Activated CD4-positive, alpha-beta T cell treated with anti-CD3 and anti-CD28 coated beads for 48 hours (primary cell): ENCODE data around the gene NHLRC4.
A peak's percentile ranks its signal among the peaks of the same experiment; 100 is the strongest.
"Not testable (repeated sequence)": the region's sequence is repeated elsewhere in the genome, so short reads cannot be mapped to it uniquely, and the experiment has no call there.

ENCODE experiments used
- DNase-seq: peaks from one replicate; pipeline ENCODE4 v3.0.0-alpha.2; 2020

The NHLRC4 gene

DNA sequence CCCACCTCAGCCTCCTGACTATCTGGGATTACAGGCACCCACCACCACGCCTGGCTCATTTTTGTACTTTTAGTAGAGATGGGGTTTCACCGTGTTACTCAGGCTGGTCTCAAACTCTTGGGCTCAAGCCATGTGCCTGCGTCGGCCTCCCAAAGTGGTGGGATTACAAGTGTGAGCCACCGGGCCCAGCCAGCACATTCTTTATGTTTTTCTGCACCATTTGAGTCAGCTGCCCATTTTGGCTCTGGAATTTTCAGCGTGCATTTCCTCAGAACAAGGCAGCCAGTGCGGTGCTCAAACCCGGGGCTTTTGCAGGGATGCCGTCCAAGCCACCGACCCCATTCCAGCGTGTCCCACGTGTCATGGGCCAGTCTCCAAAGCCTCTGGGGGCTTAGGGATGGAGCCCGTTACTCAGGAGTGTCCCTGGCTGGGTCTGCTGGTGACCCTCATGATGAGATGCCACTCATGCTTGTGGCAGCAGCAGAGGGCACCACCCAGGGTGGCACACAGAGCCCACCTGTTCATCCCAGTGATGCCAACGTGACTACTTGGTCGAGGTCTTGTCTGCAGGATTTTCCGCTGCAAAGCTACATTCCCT lies 19.3 kb downstream of the NHLRC4 start:
- no peak for DNase-seq

DNA sequence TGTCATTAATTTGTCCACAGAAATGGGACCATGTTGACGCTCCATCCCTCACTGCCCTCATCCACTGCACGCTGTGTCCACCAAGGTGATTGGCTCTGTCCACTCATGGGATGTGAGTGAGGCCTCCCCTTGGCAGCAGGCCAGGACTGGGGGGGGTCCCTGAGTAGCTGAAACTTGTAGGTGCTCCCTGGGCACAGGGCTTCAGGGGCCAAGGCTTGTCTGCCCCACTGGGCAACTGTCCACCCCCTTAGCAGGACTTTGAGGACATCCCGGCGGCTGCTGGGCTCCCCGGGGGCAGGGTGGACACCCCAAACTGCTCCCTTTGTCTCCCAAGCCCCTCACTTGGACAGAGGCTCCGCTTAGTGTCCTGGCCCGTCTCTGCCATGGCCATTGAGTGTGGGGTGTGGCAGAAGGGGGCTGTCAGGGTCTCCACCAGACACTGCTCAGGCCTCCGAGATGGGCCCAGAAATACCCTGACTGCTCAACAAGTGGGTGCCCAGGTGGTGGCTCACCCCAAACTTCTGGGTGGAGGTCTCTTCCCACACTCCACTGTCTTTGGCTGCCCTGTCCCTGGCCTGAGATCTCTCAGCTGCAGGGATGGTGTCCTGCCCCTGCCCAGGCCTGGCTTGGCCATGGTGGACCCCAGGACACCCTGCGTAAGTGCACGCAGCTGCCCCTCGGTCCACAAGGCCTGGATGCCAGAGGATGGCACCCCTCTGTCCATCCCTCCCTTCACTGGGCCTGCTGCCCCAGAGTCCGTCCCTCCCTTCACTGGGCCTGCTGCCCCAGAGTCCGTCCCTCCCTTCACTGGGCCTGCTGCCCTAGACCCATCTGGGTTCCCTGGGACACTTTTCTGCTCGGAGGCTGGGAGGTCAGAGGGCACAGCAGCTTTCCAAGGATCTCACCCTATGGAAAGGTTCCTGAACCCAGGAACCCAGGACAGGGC lies 20.1 kb downstream of the NHLRC4 start:
- no peak for DNase-seq

- DNase-seq, result no peak
These were observed 21.8 kb downstream of the NHLRC4 start for GRCh38 chr16:588639-588888.

DNA sequence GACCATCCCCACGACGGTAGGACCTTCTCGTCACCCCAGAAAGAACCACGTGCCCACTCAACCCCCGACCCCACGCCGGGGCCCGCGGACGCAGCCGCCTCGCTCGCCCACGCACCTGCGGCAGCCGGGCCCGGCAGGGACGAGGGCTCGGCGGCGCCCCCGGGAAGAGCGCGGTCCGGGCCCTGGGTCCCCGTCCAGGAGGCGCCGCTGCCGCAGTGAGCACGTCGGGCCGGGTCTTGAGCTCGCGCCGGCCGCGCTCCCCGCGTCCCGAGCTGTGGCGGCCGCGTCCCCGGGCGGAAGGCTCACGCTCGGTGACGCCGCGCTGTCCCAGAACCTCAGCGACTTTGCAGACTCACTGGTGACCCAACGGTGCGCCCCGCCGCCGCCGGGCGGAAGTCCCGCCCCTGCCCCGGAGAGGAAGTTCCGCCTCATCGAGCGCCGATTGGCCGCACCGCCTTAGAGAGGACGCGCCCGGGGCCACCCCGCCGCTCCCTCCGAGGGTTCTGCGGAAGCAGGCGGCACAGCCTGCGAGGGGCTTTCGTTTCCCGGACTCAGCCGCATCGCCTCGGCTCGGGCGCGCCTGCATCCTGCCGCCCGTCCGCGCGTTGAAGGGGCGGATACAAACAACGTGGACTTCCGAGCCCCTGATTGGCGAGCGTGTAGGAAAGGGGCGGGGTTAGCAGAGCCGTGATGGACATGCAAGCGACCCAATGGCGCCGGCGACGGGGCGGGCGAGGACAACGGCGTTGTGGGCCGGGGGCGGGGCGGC lies 22.3 kb downstream of the NHLRC4 start:
- peak; percentile 98 for DNase-seq

GRCh38 chr16:589658-590187 lies 22.9 kb downstream of the NHLRC4 start, which contains the start of gene RAB40C:
Gene RAB40C, plus strand, starts transcription at chr16:590066. Its CDS starts 226 bp downstream, at chr16:590292.
- DNase-seq, result peak; percentile 99

GRCh38 chr16:590188-590814 lies 23.5 kb downstream of the NHLRC4 start:
- peak; percentile 44 for DNase-seq

GRCh38 chr16:590815-591200 lies 24.0 kb downstream of the NHLRC4 start:
- DNase-seq, result no peak

DNA sequence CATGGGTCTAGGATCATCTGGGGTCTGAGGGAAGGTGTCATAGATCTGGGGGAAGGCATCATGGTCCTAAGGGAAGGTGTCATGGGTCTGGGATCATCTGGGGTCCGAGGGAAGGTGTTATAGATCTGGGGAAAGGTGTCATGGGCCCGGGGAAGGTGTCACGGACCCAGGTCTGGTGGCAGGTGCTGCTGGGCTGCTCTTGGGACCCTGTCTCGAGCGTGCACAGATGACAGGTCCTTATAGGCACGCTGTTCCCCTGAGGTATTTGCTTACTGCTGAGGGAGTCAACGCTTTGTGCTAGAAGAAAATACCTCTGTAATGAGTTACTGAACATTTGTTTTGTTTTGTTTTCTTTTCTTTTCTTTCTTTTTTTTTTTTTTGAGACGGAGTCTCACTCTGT lies 24.4 kb downstream of the NHLRC4 start:
- no peak for DNase-seq

DNA sequence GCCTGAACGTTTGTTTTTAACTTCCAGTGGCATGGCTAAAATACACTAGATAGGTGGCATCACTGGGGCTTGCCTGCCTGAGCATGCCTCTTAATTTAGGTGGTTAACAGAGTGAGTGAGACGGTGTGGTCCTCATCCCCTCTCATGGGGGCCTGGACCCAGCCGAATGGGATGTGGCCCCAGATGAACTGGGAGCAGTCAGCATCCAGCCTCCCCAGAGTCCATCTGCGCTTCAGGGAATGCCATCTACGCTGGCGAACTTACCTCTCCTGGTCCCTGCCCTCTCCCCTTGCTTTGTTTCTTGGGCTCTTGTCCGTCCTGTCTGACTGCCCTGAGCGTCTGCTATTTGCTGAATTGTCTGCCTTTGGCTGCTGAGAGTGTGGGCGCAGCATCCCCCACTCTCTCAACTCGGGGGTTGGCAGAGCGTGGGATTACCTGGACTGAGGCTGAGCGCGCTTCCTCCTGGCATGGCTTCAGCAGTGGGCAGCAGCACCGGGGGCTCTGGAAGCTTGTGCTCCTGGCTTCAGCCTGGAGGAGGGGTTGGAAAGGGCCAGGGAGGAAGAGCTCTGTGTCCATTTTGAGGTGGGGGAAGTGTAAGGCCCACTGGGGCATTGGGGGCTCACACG lies 25.2 kb downstream of the NHLRC4 start:
- DNase-seq, result no peak

- no peak for DNase-seq
These were observed 25.9 kb downstream of the NHLRC4 start for GRCh38 chr16:592518-593306.

DNA sequence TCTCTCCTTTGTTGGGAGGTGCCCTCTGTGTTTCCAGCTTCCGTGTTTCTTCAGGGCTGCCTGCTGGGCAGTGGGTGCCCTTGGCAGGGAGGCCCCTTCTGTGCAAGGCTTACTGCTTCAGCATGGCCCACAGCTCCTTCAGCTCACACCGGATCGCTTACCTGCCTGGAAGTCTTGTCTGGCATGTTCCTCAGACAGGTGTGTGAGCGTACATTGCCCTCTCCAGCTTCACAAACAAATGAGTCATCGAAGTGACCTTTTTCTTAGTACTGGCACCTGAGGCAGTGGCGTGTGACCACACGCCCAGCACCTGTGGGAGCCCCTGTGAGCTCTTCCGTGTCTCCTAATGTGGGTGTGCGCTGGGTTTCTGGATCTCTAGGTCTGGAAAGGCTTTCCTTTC lies 26.6 kb downstream of the NHLRC4 start:
- no peak for DNase-seq

DNA sequence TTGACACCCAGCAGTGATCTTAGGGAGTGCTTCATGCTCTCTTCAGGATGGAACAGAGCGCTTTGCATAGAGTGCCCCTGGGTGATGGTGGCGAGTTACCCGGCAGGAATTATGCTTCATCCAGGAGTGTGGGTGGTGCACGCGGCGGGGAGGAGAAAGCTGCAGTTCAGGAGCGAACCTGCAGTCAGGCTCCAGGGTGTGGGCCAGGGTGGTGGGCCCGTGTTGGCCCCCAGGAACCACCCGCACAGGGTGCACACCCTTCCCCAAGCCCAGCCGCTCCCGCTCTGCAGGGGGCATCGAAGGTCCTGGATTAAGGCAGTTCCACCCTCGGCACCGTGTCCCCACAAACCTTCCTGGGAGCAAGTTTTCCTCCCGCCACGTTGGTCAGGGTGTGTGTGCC lies 27.0 kb downstream of the NHLRC4 start:
- DNase-seq, result no peak

DNA sequence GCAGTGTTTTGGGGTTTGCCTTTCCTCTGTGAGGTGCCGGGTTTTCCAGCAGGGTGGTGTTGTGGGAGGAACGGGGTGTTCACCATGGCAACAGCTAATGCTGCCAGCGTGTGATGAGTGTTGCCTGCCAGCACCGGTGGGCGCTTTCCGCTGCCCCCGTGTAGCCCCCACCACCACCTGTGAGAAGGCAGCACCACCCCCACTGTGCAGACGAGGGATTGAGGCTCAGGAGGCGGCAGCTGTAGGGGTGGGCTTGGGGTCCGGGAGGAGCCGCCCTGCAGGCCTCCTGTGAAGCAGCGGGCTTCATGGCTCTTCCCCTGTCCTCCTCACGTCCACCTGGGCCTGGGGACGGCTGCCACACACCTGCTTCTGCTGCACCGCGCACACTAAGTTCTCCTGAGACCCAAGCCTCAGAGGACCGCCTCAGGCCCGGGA lies 28.3 kb downstream of the NHLRC4 start:
- DNase-seq, result no peak

GRCh38 chr16:595942-596735 lies 29.3 kb downstream of the NHLRC4 start:
- DNase-seq, result no peak

DNA sequence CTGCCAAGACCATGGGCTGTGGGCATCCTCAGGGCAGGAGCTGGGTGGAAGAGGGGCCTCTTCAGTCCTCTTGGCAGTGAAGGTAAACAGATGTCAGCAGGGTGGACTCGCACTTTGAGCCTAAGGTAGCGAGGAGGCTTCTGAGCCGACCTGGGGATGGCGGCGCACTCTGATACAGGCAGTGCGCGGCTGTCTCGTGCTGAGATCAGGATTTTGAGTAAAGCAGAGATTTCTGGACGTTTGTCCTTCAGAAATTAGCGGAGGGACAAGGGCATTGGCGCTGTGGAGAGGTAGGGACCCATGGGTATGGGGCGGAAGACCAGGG lies 29.9 kb downstream of the NHLRC4 start:
- DNase-seq, result no peak

- not testable (repeated sequence) for DNase-seq
These were observed 30.9 kb downstream of the NHLRC4 start for GRCh38 chr16:597655-598054.

DNA sequence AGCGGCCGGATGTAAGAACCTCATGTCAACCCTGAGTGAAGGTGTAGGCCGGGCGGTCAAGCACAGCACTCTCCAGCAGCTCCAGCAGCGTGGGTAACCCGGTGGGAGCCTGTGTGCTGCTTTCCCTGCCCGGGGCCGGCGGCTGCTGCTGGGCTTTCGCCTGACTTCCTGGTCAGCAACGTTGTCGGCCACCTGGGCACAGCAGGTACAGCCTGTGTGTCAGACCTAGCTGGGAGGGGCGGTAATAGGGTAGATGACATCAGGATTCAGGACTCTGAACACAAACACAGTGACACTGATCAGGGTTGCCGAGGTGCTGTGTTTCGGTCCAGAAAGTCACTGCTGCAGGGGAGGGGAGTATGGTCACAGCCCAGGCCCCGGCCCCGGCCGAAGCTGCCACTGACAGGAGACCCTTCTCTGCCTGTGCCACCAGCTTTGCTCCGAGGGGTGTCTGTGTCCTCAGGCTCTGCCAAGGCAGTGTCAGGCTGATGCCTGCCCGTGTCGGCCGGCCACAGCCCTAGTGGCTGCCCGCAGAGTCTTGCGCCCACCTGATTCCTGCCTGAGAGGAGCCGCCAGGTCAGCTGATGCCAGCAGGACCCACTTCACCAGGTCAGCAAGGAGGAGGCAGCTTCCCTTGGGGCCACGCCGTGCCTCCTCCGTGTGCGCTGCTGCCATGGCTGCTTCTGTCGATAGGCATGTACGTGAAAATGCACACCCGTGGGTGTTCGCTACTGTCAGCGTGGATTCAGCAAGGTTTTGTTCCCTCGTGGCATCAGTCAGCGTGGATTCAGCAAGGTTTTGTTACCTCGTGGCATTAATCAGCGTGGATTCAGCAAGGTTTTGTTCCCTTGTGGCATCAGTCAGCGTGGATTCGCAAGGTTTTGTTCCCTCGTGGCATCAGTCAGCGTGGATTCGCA lies 32.3 kb downstream of the NHLRC4 start:
- DNase-seq, result no peak

- no peak for DNase-seq
These were observed 34.0 kb downstream of the NHLRC4 start for GRCh38 chr16:600781-601180.

- no peak for DNase-seq
These were observed 37.1 kb downstream of the NHLRC4 start for GRCh38 chr16:603933-604332.
